CD14-positive monocyte (primary cell): ENCODE measurements around the gene SAMD13. TPM values are rescaled to one million over a fixed set of nuclear protein-coding genes. Genes with fewer than 3 reads are reported as not detected.
A peak's percentile ranks its signal among the peaks of the same experiment; 100 is the strongest.

Experiments used
- DNase-seq, 3 donors: peaks; one replicate each; pipeline ENCODE4 v3.0.0-alpha.2; 2011 to 2022
- H2AFZ ChIP-seq: 2 replicates; pipeline ENCODE4 v1.6.0; 2012; ENCODE audit warnings: mild to moderate bottlenecking, low read depth, low read length, inconsistent platforms; ENCODE audit not compliant: insufficient read depth, poor library complexity, severe bottlenecking
- H3K27ac ChIP-seq, 2 donors: 1 replicate in 1 of 2; 2 replicates in 1 of 2; pipeline ENCODE4 v1.5.1; 2012 to 2013; ENCODE audit warnings: low read length in 2 of 2, control low read depth in 1 of 2, inconsistent platforms in 1 of 2, low read depth in 1 of 2, mild to moderate bottlenecking in 1 of 2
- H3K27me3 ChIP-seq, 2 donors: one replicate each; pipeline versions ENCODE4 v1.6.0 to v1.6.1; 2011 to 2013; ENCODE audit warnings: low read length in 2 of 2; ENCODE audit not compliant: control insufficient read depth in 2 of 2, insufficient read depth in 2 of 2
- H3K36me3 ChIP-seq, 2 donors: replicated peaks in 1 of 2; 1 replicate in 1 of 2; 2 replicates in 1 of 2; pipeline versions ENCODE4 v1.5.1 to v1.6.1; 2012 to 2013; ENCODE audit warnings: low read length in 2 of 2, control low read depth in 1 of 2, inconsistent platforms in 1 of 2, mild to moderate bottlenecking in 1 of 2; ENCODE audit not compliant: insufficient read depth in 2 of 2, control insufficient read depth in 1 of 2
- H3K4me1 ChIP-seq, 2 donors: 1 replicate in 1 of 2; 2 replicates in 1 of 2; pipeline versions ENCODE4 v1.5.1 to v1.6.1; 2012 to 2013; ENCODE audit warnings: low read length in 2 of 2, control low read depth in 1 of 2, inconsistent platforms in 1 of 2, mild to moderate bottlenecking in 1 of 2, moderate library complexity in 1 of 2; ENCODE audit not compliant: insufficient read depth in 2 of 2, control insufficient read depth in 1 of 2
- H3K4me2 ChIP-seq: replicated peaks from 2 replicates; pipeline ENCODE3; 2012; ENCODE audit warnings: low read length, moderate library complexity, mild to moderate bottlenecking; ENCODE audit not compliant: poor library complexity, severe bottlenecking; ENCODE audit errors: extremely low read depth
- H3K4me3 ChIP-seq, 3 experiments: fragments of 200-600 bp in 1 of 3; sonication (generic) in 1 of 3; replicated peaks in 1 of 3; 1 replicate in 2 of 3; 2 replicates in 1 of 3; pipeline ENCODE4 v1.5.1; 2011 to 2013; ENCODE audit warnings: low read length in 3 of 3, mild to moderate bottlenecking in 3 of 3, control low read depth in 2 of 3, low read depth in 2 of 3, inconsistent platforms in 1 of 3, moderate library complexity in 1 of 3
- H3K79me2 ChIP-seq: 2 replicates; pipeline ENCODE4 v1.6.0; 2012; ENCODE audit warnings: mild to moderate bottlenecking, control low read depth, inconsistent platforms, low read length, moderate library complexity; ENCODE audit not compliant: insufficient read depth
- H3K9ac ChIP-seq: 2 replicates; pipeline ENCODE4 v1.6.0; 2017; ENCODE audit warnings: low read length, mild to moderate bottlenecking; ENCODE audit not compliant: insufficient read depth, poor library complexity, severe bottlenecking
- H3K9me3 ChIP-seq, 2 donors: replicated peaks in 1 of 2; 1 replicate in 1 of 2; 2 replicates in 1 of 2; pipeline versions ENCODE4 v1.5.1 to v1.6.1; 2012 to 2013; ENCODE audit warnings: low read length in 2 of 2, control low read depth in 1 of 2; ENCODE audit not compliant: control insufficient read depth in 1 of 2, insufficient read depth in 1 of 2
- H4K20me1 ChIP-seq: 2 replicates; pipeline ENCODE4 v1.6.0; 2012; ENCODE audit warnings: mild to moderate bottlenecking, low read length, control low read depth, moderate library complexity; ENCODE audit not compliant: insufficient read depth
- H3K27ac Mint-ChIP-seq, 7 donors: one replicate each; pipeline ENCODE4 v1.8.0; 2020; ENCODE audit warnings: mild to moderate bottlenecking in 7 of 7, mixed read lengths in 7 of 7, moderate library complexity in 6 of 7, inconsistent platforms in 2 of 7
- H3K27me3 Mint-ChIP-seq, 3 donors: one replicate each; pipeline ENCODE4 v1.8.0; 2021 to 2022; ENCODE audit warnings: low read depth in 3 of 3, mild to moderate bottlenecking in 3 of 3, mixed read lengths in 3 of 3, moderate library complexity in 3 of 3, inconsistent platforms in 1 of 3
- H3K36me3 Mint-ChIP-seq, 2 donors: one replicate each; pipeline ENCODE4 v1.8.0; 2020; ENCODE audit warnings: mixed read lengths in 2 of 2, inconsistent platforms in 1 of 2, mild to moderate bottlenecking in 1 of 2
- H3K4me1 Mint-ChIP-seq: one replicate; pipeline ENCODE4 v1.8.0; 2020; ENCODE audit warnings: mild to moderate bottlenecking, mixed read lengths
- H3K4me3 Mint-ChIP-seq, 2 donors: one replicate each; pipeline ENCODE4 v1.8.0; 2020; ENCODE audit warnings: mild to moderate bottlenecking in 2 of 2, mixed read lengths in 2 of 2, moderate library complexity in 1 of 2
- H3K9me3 Mint-ChIP-seq, 7 donors: one replicate each; pipeline ENCODE4 v1.8.0; 2020 to 2022; ENCODE audit warnings: mixed read lengths in 7 of 7, mild to moderate bottlenecking in 6 of 7, moderate library complexity in 6 of 7, inconsistent platforms in 2 of 7
- WGBS: methylation state at CpG from one replicate; pipeline ENCODE4 v1.1.5; 2013; ENCODE audit warnings: missing lambda C conversion rate; ENCODE audit not compliant: insufficient coverage; 5-methylcytosine and 5-hydroxymethylcytosine counted together
- intact Hi-C, 2 donors: fragments of 100-400 bp; cut with micrococcal nuclease; formaldehyde crosslinking; loops; one replicate each; pipeline versions ENCODE4 v1.15.0 to v1.15.1; 2023
- polyA plus RNA-seq, 3 donors: library from polyadenylated mRNA; depleted of rRNA in 1 of 3; unstranded in 2 of 3; stranded (reverse) in 1 of 3; fragments of 300-500 nt in 2 of 3; fragments of >200 nt in 1 of 3; fragmentation: Illumina TruSeq in 2 of 3; gene quantifications; 1 replicate in 2 of 3; 2 replicates in 1 of 3; pipeline ENCODE4 v1.2.3, GENCODE V29; 2012 to 2021
- TF ChIP-seq, protein P1 (sequence below): fragments of 200-600 bp; IDR thresholded peaks from one replicate; pipeline ENCODE4 v1.8.0; 2022; ENCODE audit warnings: antibody characterized with exemption, mild to moderate bottlenecking

Gene SAMD13
- polyA plus RNA-seq, 3 donors: 0.33 to 0.56 (median 0.39) TPM

DNA sequence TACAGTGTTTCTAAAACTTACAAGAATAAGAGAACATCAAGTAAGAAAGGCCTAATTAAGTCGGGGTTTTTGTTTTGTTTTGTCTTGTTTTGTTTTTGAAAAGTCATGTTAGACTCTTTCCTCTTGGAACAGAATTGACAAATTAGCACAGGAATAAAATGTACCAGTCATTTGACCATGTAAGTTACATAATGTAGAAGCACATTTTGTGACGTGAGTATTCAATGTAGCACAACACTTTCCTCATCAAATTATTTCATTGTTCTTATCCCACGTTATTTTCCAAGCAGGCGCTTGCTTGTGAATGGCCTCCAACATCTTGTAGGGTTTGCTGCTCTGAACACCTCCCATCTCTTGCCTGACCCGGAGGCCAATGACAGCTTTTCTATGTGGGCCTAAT lies 62.1 kb downstream of the SAMD13 start:
- H3K36me3 Mint-ChIP-seq: no peaks in the 10 kb centered on the region
- H3K4me3 Mint-ChIP-seq: no peak overlapping the region

DNA sequence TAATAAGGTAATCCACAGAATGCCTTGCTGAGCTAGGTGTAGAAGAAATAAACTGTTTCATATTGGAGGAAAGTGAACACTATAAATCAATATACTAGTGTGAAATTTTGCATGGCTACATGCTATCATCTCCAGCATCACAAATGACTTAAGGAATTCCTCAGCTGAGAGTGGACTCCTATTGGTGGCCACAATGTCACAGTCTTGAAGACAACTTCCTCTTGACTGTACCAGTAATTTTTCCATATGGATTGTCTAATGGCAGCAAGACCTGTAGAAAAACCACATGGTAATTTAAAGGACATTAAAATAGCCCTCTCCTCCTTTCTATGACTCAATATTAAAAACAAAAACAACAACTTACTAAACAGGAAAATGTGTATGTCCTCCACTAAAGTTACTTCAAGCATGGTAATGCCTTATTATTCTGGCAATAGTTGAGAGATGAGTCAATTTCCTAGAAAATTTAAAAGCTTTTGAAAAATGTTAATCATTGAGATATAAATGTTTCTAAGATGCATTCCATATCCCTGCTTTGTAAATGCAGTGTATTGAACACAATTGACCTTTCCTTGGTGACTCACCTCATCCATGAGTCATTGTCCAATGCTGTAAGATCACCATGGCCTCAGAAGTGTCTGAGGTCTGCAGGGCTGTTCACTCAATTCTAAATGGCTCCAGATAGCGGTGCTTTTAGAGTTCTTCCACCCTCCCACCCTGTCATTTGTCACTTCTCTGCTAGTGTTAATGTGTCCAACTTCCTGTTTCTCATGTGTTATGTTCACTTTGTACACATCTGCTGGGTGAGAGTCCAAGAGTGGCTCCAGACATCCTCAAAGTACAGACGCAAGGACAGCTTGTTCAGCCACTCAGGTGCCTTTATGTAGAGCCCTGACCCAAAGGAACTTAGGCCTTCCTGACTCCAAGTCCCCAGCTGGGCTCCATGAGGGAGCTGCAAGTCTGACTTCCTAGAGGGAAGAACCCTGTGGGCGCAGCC lies 64.0 kb downstream of the SAMD13 start:
- H3K79me2 ChIP-seq: no peaks in the 10 kb centered on the region
- H3K4me3 ChIP-seq: no peak overlapping the region
- H3K27ac ChIP-seq: no peak overlapping the region
- intact Hi-C loops: loop anchor here in 1 of 2 donors (2.0 kb wide), 1 partner anchor 21 kb away; no protein-coding TSS in a partner anchor
- Mint-ChIP-seq H3K27me3 (peaks cover 0 to 3% (median 1%) of the 10 kb centered on the region in 3 donors), H3K36me3 (no peaks in the 10 kb centered on the region), H3K4me1 (peaks cover 9% of the 10 kb centered on the region), H3K4me3 (no peak overlapping the region), H3K9me3 (peaks cover 0 to 5% (median 0%) of the 10 kb centered on the region in 7 donors), H3K27ac (peak overlapping the region in 2 of 7 donors; percentile 22 to 48)
- H3K9ac ChIP-seq: no peak overlapping the region
- no peak overlapping the region for H3K4me2 ChIP-seq
- WGBS: 0% methylated on average over 1 of the region's 3 CpGs
- peaks cover 0 to 8% of the 10 kb centered on the region in 2 donors for H3K9me3 ChIP-seq
- DNase-seq: peak; percentile 42 to 82 (median 58)
- no peaks in the 10 kb centered on the region for H3K27me3 ChIP-seq
- H3K4me1 ChIP-seq: no peaks in the 10 kb centered on the region
- no peaks in the 10 kb centered on the region for H4K20me1 ChIP-seq
- TF ChIP-seq, protein P1, sequence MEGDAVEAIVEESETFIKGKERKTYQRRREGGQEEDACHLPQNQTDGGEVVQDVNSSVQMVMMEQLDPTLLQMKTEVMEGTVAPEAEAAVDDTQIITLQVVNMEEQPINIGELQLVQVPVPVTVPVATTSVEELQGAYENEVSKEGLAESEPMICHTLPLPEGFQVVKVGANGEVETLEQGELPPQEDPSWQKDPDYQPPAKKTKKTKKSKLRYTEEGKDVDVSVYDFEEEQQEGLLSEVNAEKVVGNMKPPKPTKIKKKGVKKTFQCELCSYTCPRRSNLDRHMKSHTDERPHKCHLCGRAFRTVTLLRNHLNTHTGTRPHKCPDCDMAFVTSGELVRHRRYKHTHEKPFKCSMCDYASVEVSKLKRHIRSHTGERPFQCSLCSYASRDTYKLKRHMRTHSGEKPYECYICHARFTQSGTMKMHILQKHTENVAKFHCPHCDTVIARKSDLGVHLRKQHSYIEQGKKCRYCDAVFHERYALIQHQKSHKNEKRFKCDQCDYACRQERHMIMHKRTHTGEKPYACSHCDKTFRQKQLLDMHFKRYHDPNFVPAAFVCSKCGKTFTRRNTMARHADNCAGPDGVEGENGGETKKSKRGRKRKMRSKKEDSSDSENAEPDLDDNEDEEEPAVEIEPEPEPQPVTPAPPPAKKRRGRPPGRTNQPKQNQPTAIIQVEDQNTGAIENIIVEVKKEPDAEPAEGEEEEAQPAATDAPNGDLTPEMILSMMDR: no peak
- H3K36me3 ChIP-seq: no peaks in the 10 kb centered on the region
- H2AFZ ChIP-seq: no peak overlapping the region

More for the DNA sequence above, 62.1 kb downstream of the SAMD13 start:
- intact Hi-C loops: no loop called here
- peaks cover 1 to 3% (median 2%) of the 10 kb centered on the region in 3 donors for H3K27me3 Mint-ChIP-seq
- DNase-seq: no peak
- peaks cover 9% of the 10 kb centered on the region for H3K4me1 Mint-ChIP-seq
- H3K9me3 Mint-ChIP-seq: peaks cover 0 to 6% (median 2%) of the 10 kb centered on the region in 7 donors
- no peak overlapping the region for H3K4me2 ChIP-seq
- H3K9me3 ChIP-seq: peaks cover 0 to 8% of the 10 kb centered on the region in 2 donors
- no peaks in the 10 kb centered on the region for H3K36me3 ChIP-seq
- no peaks in the 10 kb centered on the region for H3K4me1 ChIP-seq
- H3K27me3 ChIP-seq: no peaks in the 10 kb centered on the region
- no peak overlapping the region for H2AFZ ChIP-seq
- no peak overlapping the region for H3K9ac ChIP-seq
- TF ChIP-seq, protein P1: no peak
- H4K20me1 ChIP-seq: no peaks in the 10 kb centered on the region
- WGBS: 87% methylated on average over 3 of the region's 5 CpGs
- no peaks in the 10 kb centered on the region for H3K79me2 ChIP-seq
- H3K4me3 ChIP-seq: no peak overlapping the region
- no peak overlapping the region for H3K27ac ChIP-seq
- peak overlapping the region in 1 of 7 donors; percentile 38 for H3K27ac Mint-ChIP-seq
